Measurements from ENCODE around the gene TLR6.

TLR6 gene

GRCh38 chr4:38829237-38829636, 27.4 kb downstream of the TLR6 start:
- H3K4me3 ChIP-seq (ENCODE audit: low read depth, low read length) = no peak overlapping the region
- H3K27me3 ChIP-seq (replicated peaks) = no peaks in the 10 kb centered on the region
- no peaks in the 10 kb centered on the region for H3K36me3 ChIP-seq (replicated peaks)
- H3K27ac ChIP-seq = no peak overlapping the region
- TF ChIP-seq CTCF (IDR thresholded peaks at IDR 0.05; ENCODE audit: low read depth, low read length, missing control alignments) = no peak
- DNase-seq = no peak
- in situ Hi-C loops (cut with HindIII; ENCODE audit: low pct_ligation_motif_present, low sequenced_read_pairs) = no loop called here

GRCh38 chr4:38823766-38824165, 32.9 kb downstream of the TLR6 start:
- Histone ChIP-seq H3K4me3 (ENCODE audit: low read depth, low read length) (no peak overlapping the region), H3K27me3 (replicated peaks) (no peaks in the 10 kb centered on the region), H3K36me3 (replicated peaks) (no peaks in the 10 kb centered on the region), H3K27ac (no peak overlapping the region)
- no peak for TF ChIP-seq CTCF (IDR thresholded peaks at IDR 0.05; ENCODE audit: low read depth, low read length, missing control alignments)
- in situ Hi-C loops (cut with HindIII; ENCODE audit: low pct_ligation_motif_present, low sequenced_read_pairs) = no loop called here
- DNase-seq = no peak

- no peaks in the 10 kb centered on the region for H3K36me3 ChIP-seq (replicated peaks)
Measured at GRCh38 chr4:38822748-38823303, 33.8 kb downstream of the TLR6 start.

GRCh38 chr4:38821739-38822138, 34.9 kb downstream of the TLR6 start:
- H3K4me3 ChIP-seq (ENCODE audit: low read depth, low read length) = no peak overlapping the region
- TF ChIP-seq CTCF (IDR thresholded peaks at IDR 0.05; ENCODE audit: low read depth, low read length, missing control alignments) = no peak
- in situ Hi-C loops (cut with HindIII; ENCODE audit: low pct_ligation_motif_present, low sequenced_read_pairs) = no loop called here
- no peaks in the 10 kb centered on the region for H3K36me3 ChIP-seq (replicated peaks)
- H3K27me3 ChIP-seq (replicated peaks) = no peaks in the 10 kb centered on the region
- no peak overlapping the region for H3K27ac ChIP-seq
- no peak for DNase-seq

More at GRCh38 chr4:38822748-38823303, 33.8 kb downstream of the TLR6 start:
- no peak overlapping the region for H3K27ac ChIP-seq
- no peak for TF ChIP-seq CTCF (IDR thresholded peaks at IDR 0.05; ENCODE audit: low read depth, low read length, missing control alignments)
- in situ Hi-C loops (cut with HindIII; ENCODE audit: low pct_ligation_motif_present, low sequenced_read_pairs) = no loop called here
- H3K4me3 ChIP-seq (ENCODE audit: low read depth, low read length) = no peak overlapping the region
- no peak for DNase-seq
- H3K27me3 ChIP-seq (replicated peaks) = no peaks in the 10 kb centered on the region

GRCh38 chr4:38820329-38821061, 36.1 kb downstream of the TLR6 start:
- in situ Hi-C loops (cut with HindIII; ENCODE audit: low pct_ligation_motif_present, low sequenced_read_pairs) = no loop called here
- no peak for DNase-seq
- no peak for TF ChIP-seq CTCF (IDR thresholded peaks at IDR 0.05; ENCODE audit: low read depth, low read length, missing control alignments)
- H3K27me3 ChIP-seq (replicated peaks) = no peaks in the 10 kb centered on the region
- no peaks in the 10 kb centered on the region for H3K36me3 ChIP-seq (replicated peaks)
- H3K4me3 ChIP-seq (ENCODE audit: low read depth, low read length) = no peak overlapping the region
- H3K27ac ChIP-seq = no peak overlapping the region
